Uterus (tissue), 4 donors: ENCODE data around the gene ANKRD44. TPM values are rescaled to one million over a fixed set of nuclear protein-coding genes. Genes with fewer than 3 reads are reported as not detected.

ENCODE experiments used
- DNase-seq, 2 donors: peaks; one replicate each; pipeline ENCODE4 v3.0.0-alpha.2; 2019 to 2020
- H3K27ac ChIP-seq, 2 donors: fragments of 200-600 bp; sonication (generic); 1 replicate in 1 of 2; 2 replicates in 1 of 2; pipeline ENCODE4 v1.5.1; 2016 to 2018
- H3K27me3 ChIP-seq, 2 donors: fragments of 200-600 bp; sonication (generic); one replicate each; pipeline ENCODE4 v1.5.1; 2018 to 2019; ENCODE audit warnings: control low read depth in 1 of 2
- H3K36me3 ChIP-seq, 2 donors: fragments of 200-600 bp; sonication (generic); one replicate each; pipeline ENCODE4 v1.5.1; 2019; ENCODE audit warnings: control low read depth in 1 of 2
- H3K4me1 ChIP-seq, 2 donors: fragments of 200-600 bp; sonication (generic); one replicate each; pipeline ENCODE4 v1.5.1; 2018 to 2019; ENCODE audit warnings: control low read depth in 1 of 2
- H3K4me3 ChIP-seq, 2 donors: fragments of 200-600 bp; sonication (generic); 1 replicate in 1 of 2; 2 replicates in 1 of 2; pipeline ENCODE4 v1.5.1; 2018 to 2019; ENCODE audit warnings: mild to moderate bottlenecking in 1 of 2
- H3K9me3 ChIP-seq, 2 donors: fragments of 200-600 bp; sonication (generic); one replicate each; pipeline ENCODE4 v1.5.1; 2019; ENCODE audit warnings: control low read depth in 1 of 2
- POLR2A ChIP-seq, 2 donors: fragments of 450-650 bp; IDR thresholded peaks; one replicate each; pipeline ENCODE4 v1.6.1; 2016; ENCODE audit warnings: antibody characterized with exemption in 2 of 2, mild to moderate bottlenecking in 1 of 2, moderate library complexity in 1 of 2
- intact Hi-C: fragments of 100-400 bp; cut with DNase I; formaldehyde crosslinking; loops from one replicate; pipeline ENCODE4 v1.15.1; 2023; ENCODE audit warnings: low total_unique reads
- total RNA-seq, 4 donors: library from RNA; depleted of rRNA in 3 of 4; stranded (reverse); fragments of >200 nt in 3 of 4; gene quantifications; one replicate each; pipeline versions ENCODE4 v1.1.0 to v1.2.4, GENCODE V29; 2014 to 2023
- TF ChIP-seq, protein P1 (sequence below), 4 experiments: fragments of 200-600 bp in 2 of 4; fragments of 450-650 bp in 2 of 4; sonication (generic) in 2 of 4; IDR thresholded peaks; one replicate each; pipeline ENCODE4 v1.5.1; 2016 to 2019; ENCODE audit warnings: antibody characterized with exemption in 4 of 4, mild to moderate bottlenecking in 2 of 4, moderate library complexity in 1 of 4
- donor health status: DM: yes; HTN: yes; CAD: no.

The ANKRD44 gene
- total RNA-seq, 4 donors from 2014 or later: 14.4 to 71.5 (median 23.2) TPM

- no peaks in the 10 kb centered on the region for H3K27me3 ChIP-seq
- no peaks in the 10 kb centered on the region for H3K36me3 ChIP-seq
- intact Hi-C loops: no loop called here
- no peak overlapping the region for H3K4me3 ChIP-seq
- H3K9me3 ChIP-seq: no peaks in the 10 kb centered on the region
- H3K4me1 ChIP-seq: no peaks in the 10 kb centered on the region
- no peak overlapping the region for H3K27ac ChIP-seq
- no peak for DNase-seq
- TF ChIP-seq POLR2A (IDR thresholded peaks at IDR 0.05): no peak
- TF ChIP-seq, protein P1, sequence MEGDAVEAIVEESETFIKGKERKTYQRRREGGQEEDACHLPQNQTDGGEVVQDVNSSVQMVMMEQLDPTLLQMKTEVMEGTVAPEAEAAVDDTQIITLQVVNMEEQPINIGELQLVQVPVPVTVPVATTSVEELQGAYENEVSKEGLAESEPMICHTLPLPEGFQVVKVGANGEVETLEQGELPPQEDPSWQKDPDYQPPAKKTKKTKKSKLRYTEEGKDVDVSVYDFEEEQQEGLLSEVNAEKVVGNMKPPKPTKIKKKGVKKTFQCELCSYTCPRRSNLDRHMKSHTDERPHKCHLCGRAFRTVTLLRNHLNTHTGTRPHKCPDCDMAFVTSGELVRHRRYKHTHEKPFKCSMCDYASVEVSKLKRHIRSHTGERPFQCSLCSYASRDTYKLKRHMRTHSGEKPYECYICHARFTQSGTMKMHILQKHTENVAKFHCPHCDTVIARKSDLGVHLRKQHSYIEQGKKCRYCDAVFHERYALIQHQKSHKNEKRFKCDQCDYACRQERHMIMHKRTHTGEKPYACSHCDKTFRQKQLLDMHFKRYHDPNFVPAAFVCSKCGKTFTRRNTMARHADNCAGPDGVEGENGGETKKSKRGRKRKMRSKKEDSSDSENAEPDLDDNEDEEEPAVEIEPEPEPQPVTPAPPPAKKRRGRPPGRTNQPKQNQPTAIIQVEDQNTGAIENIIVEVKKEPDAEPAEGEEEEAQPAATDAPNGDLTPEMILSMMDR (IDR thresholded peaks at IDR 0.05): no peak
Observed at GRCh38 chr2:196974970-196975369, 335.6 kb downstream of the ANKRD44 start.

DNA sequence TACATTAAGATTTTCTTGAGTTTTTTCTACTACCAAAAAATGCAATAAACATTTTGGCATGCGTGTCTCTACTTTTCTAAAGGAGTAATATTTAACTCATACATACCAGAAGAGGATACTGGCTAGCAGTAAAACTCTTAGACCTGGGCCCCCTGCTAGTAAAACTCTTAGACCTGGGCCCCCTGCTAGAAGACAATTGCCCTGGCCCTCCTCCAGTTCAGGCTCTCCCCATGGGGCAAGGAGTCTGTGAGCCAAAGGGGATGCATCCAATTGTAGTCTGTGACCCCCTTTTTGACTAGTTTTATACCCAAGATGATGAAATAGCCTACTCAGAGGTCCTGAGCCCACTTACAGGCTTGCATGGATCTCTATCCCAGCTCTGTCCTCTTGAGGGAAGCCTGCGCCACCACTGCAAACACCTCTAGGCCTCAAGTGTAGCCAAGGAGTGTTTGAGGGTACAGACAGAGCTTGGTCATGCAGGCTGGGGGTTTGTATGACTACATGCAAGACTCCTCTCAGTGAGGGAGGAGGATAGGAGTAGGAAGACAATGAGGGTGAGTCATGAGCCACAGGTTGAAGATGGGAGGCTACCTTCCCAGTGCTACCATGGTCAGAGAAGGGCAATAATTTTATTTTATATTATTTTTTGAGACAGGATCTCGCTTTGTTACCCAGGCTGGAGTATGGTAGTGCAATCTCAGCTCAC, 338.9 kb downstream of the ANKRD44 start:
- intact Hi-C loops: no loop called here
- Histone ChIP-seq H3K27ac (no peak overlapping the region), H3K27me3 (no peaks in the 10 kb centered on the region), H3K4me3 (no peak overlapping the region), H3K36me3 (no peaks in the 10 kb centered on the region), H3K4me1 (no peaks in the 10 kb centered on the region), H3K9me3 (no peaks in the 10 kb centered on the region)
- no peak for TF ChIP-seq POLR2A (IDR thresholded peaks at IDR 0.05)
- TF ChIP-seq, protein P1 (IDR thresholded peaks at IDR 0.05): no peak
- no peak for DNase-seq

DNA sequence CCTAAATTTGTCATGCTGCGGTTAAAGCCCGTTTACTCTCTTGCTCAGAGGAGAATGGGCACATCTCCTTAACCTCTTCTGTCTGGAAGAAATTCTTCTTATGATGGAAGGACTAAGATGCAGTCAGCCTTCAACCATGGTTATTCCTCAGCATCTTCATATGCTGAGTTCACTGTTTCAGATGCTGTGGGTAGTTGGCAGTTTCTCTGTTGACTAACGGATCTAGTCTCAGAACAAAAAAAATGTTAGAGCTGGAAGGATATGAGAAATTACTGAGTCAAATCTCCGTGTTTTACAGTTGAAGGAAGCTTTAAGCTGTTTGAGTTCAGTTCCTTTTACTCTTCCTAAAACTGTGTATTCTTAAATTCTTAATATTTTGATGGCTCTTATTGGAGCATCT, 340.5 kb downstream of the ANKRD44 start:
- Histone ChIP-seq H3K27ac (no peak overlapping the region), H3K36me3 (no peaks in the 10 kb centered on the region), H3K9me3 (no peaks in the 10 kb centered on the region), H3K4me1 (no peaks in the 10 kb centered on the region), H3K4me3 (no peak overlapping the region), H3K27me3 (no peaks in the 10 kb centered on the region)
- TF ChIP-seq POLR2A (IDR thresholded peaks at IDR 0.05): no peak
- TF ChIP-seq, protein P1 (IDR thresholded peaks at IDR 0.05): no peak
- no peak for DNase-seq
- intact Hi-C loops: no loop called here

- no peak for DNase-seq
- H3K4me3 ChIP-seq: no peak overlapping the region
Observed at GRCh38 chr2:196968516-196968915, 342.1 kb downstream of the ANKRD44 start.

GRCh38 chr2:196967775-196968174, 342.8 kb downstream of the ANKRD44 start:
- H3K4me3 ChIP-seq: no peak overlapping the region
- H3K27ac ChIP-seq: no peak overlapping the region
- no peaks in the 10 kb centered on the region for H3K36me3 ChIP-seq
- DNase-seq: no peak
- H3K27me3 ChIP-seq: no peaks in the 10 kb centered on the region
- no peaks in the 10 kb centered on the region for H3K9me3 ChIP-seq
- intact Hi-C loops: no loop called here
- TF ChIP-seq, protein P1 (IDR thresholded peaks at IDR 0.05): no peak
- TF ChIP-seq POLR2A (IDR thresholded peaks at IDR 0.05): no peak
- no peaks in the 10 kb centered on the region for H3K4me1 ChIP-seq

More at GRCh38 chr2:196968516-196968915, 342.1 kb downstream of the ANKRD44 start:
- Histone ChIP-seq H3K27me3 (no peaks in the 10 kb centered on the region), H3K4me1 (no peaks in the 10 kb centered on the region), H3K36me3 (no peaks in the 10 kb centered on the region), H3K9me3 (no peaks in the 10 kb centered on the region), H3K27ac (no peak overlapping the region)
- no peak for TF ChIP-seq POLR2A (IDR thresholded peaks at IDR 0.05)
- TF ChIP-seq, protein P1 (IDR thresholded peaks at IDR 0.05): no peak
- intact Hi-C loops: no loop called here
